GM21447 (cell line): ENCODE measurements around the gene TGFB1I1.
"Not testable (repeated sequence)": the region's sequence is repeated elsewhere in the genome, so short reads cannot be mapped to it uniquely, and the experiment has no call there.

Source experiments
- ATAC-seq: cut with Tn5 transposase; IDR thresholded peaks from one replicate; pipeline ENCODE4 v1.9.1; 2021; ENCODE audit not compliant: unreplicated experiment

The TGFB1I1 gene

GRCh38 chr16:31471875-31472708 is at the start of gene TGFB1I1:
TGFB1I1 (plus strand) TSS chr16:31472152; CDS start chr16:31472189, 37 bp downstream.
- no peak for ATAC-seq

GRCh38 chr16:31423241-31423640 is 48.7 kb upstream of the TGFB1I1 start:
- no peak for ATAC-seq

GRCh38 chr16:31423801-31424200 is 48.2 kb upstream of the TGFB1I1 start:
- no peak for ATAC-seq

- ATAC-seq: no peak
These were observed 44.3 kb upstream of the TGFB1I1 start for GRCh38 chr16:31427441-31428278.

- no peak for ATAC-seq
These were observed 43.7 kb upstream of the TGFB1I1 start, which contains the start of gene COX6A2 for GRCh38 chr16:31428279-31428597. COX6A2 (minus strand) TSS chr16:31428360; CDS start chr16:31428325, 35 bp downstream.

GRCh38 chr16:31428638-31429247 is 43.2 kb upstream of the TGFB1I1 start:
- no peak for ATAC-seq

GRCh38 chr16:31429314-31429713 is 42.6 kb upstream of the TGFB1I1 start:
- ATAC-seq: no peak

- ATAC-seq: no peak
These were observed 42.2 kb upstream of the TGFB1I1 start for GRCh38 chr16:31429796-31430195.

GRCh38 chr16:31430380-31431052 is 41.4 kb upstream of the TGFB1I1 start:
- no peak for ATAC-seq

- ATAC-seq: no peak
These were observed 36.4 kb upstream of the TGFB1I1 start for GRCh38 chr16:31435341-31436220.

- no peak for ATAC-seq
These were observed 35.5 kb upstream of the TGFB1I1 start for GRCh38 chr16:31436221-31437045.

GRCh38 chr16:31438414-31438813 is 33.5 kb upstream of the TGFB1I1 start:
- no peak for ATAC-seq

- not testable (repeated sequence) for ATAC-seq
These were observed 32.9 kb upstream of the TGFB1I1 start for GRCh38 chr16:31439023-31439422.

- ATAC-seq: no peak
These were observed 32.4 kb upstream of the TGFB1I1 start for GRCh38 chr16:31439519-31439918.

GRCh38 chr16:31440516-31441184 is 31.3 kb upstream of the TGFB1I1 start:
- no peak for ATAC-seq

- no peak for ATAC-seq
These were observed 30.0 kb upstream of the TGFB1I1 start for GRCh38 chr16:31441956-31442355.

GRCh38 chr16:31445931-31446330 is 26.0 kb upstream of the TGFB1I1 start:
- ATAC-seq: not testable (repeated sequence)

- no peak for ATAC-seq
These were observed 20.8 kb upstream of the TGFB1I1 start for GRCh38 chr16:31451201-31451600.
